SK-N-MC (cell line): Measurements from ENCODE around the gene EDARADD.
A peak's percentile ranks its signal among the peaks of the same experiment; 100 is the strongest.

ENCODE experiments used
- DNase-seq: peaks from one replicate; pipeline ENCODE4 v3.0.0-alpha.2; 2011; ENCODE audit warnings: low read depth, low spot score
- H3K27ac ChIP-seq: fragments of 200-600 bp; sonication (generic); 2 replicates; pipeline ENCODE4 v1.5.1; 2016; ENCODE audit warnings: mixed run types
- H3K36me3 ChIP-seq: fragments of 200-600 bp; sonication (generic); 2 replicates; pipeline ENCODE4 v1.6.1; 2017; ENCODE audit warnings: antibody characterized with exemption, low read length, mixed read lengths; ENCODE audit not compliant: insufficient read depth
- H3K4me3 ChIP-seq: fragments of 200-600 bp; sonication (generic); 2 replicates; pipeline ENCODE4 v1.5.1; 2016
- H3K9ac ChIP-seq: fragments of 200-600 bp; sonication (generic); 2 replicates; pipeline ENCODE4 v1.8.0; 2017; ENCODE audit warnings: mixed run types, mixed read lengths; ENCODE audit not compliant: insufficient read length
- H3K9me3 ChIP-seq: fragments of 200-600 bp; sonication (generic); 2 replicates; pipeline ENCODE4 v1.6.1; 2017; ENCODE audit warnings: low read depth, mild to moderate bottlenecking, antibody characterized with exemption, low read length, moderate library complexity, mixed read lengths
- EZH2 ChIP-seq: fragments of 200-600 bp; sonication (generic); IDR thresholded peaks from one replicate; pipeline ENCODE4 v1.6.1; 2017; ENCODE audit warnings: antibody characterized with exemption
- FOXP2 ChIP-seq: optimal IDR thresholded peaks from 2 replicates; pipeline ENCODE3; 2011; ENCODE audit warnings: mild to moderate bottlenecking, moderate library complexity; ENCODE audit not compliant: insufficient read depth; ENCODE audit errors: extremely low read length, control extremely low read depth
- POLR2AphosphoS5 ChIP-seq: IDR thresholded peaks from 2 replicates; pipeline ENCODE4 v1.6.1; 2012; ENCODE audit warnings: mild to moderate bottlenecking, low read depth, low read length, borderline replicate concordance

Gene EDARADD

GRCh38 chr1:236524142-236524894 lies 130.2 kb downstream of the EDARADD start:
- DNase-seq: peak; percentile 64
- Histone ChIP-seq H3K9ac (peak overlapping the region; percentile 27), H3K9me3 (no peaks in the 10 kb centered on the region), H3K27ac (peak overlapping the region; percentile 67; the same call in 1 of the 2 replicates), H3K4me3 (peak overlapping the region; percentile 64), H3K36me3 (no peaks in the 10 kb centered on the region)
- TF ChIP-seq POLR2AphosphoS5 (peak; percentile 49; the same call in 1 of the 2 replicates), FOXP2 (no peak)

- H3K27ac ChIP-seq: peak overlapping the region; percentile 67; the same call in 1 of the 2 replicates
- peak overlapping the region; percentile 27 for H3K9ac ChIP-seq
- H3K9me3 ChIP-seq: no peaks in the 10 kb centered on the region
- TF ChIP-seq EZH2: no peak
- TF ChIP-seq FOXP2: no peak
- no peaks in the 10 kb centered on the region for H3K36me3 ChIP-seq
- peak overlapping the region; percentile 64 for H3K4me3 ChIP-seq
- no peak for DNase-seq
Measured at GRCh38 chr1:236524895-236525184, 130.8 kb downstream of the EDARADD start.

GRCh38 chr1:236526079-236526478 lies 132.0 kb downstream of the EDARADD start:
- Histone ChIP-seq H3K4me3 (no peak overlapping the region), H3K36me3 (no peaks in the 10 kb centered on the region), H3K27ac (peak overlapping the region; percentile 71), H3K9me3 (no peaks in the 10 kb centered on the region), H3K9ac (no peak overlapping the region)
- no peak for DNase-seq
- TF ChIP-seq POLR2AphosphoS5 (no peak), FOXP2 (no peak), EZH2 (no peak)

- DNase-seq: no peak
- Histone ChIP-seq H3K9ac (no peak overlapping the region), H3K27ac (peak overlapping the region; percentile 74), H3K9me3 (no peaks in the 10 kb centered on the region), H3K4me3 (no peak overlapping the region), H3K36me3 (no peaks in the 10 kb centered on the region)
- TF ChIP-seq POLR2AphosphoS5: no peak
- TF ChIP-seq FOXP2: no peak
- TF ChIP-seq EZH2: no peak
Measured at GRCh38 chr1:236530286-236530685, 136.2 kb downstream of the EDARADD start.

GRCh38 chr1:236530959-236531358 lies 136.9 kb downstream of the EDARADD start:
- DNase-seq: no peak
- Histone ChIP-seq H3K4me3 (peak overlapping the region; percentile 13), H3K36me3 (no peaks in the 10 kb centered on the region), H3K9ac (no peak overlapping the region), H3K27ac (peak overlapping the region; percentile 74), H3K9me3 (no peaks in the 10 kb centered on the region)
- TF ChIP-seq FOXP2 (no peak), EZH2 (no peak), POLR2AphosphoS5 (no peak)

GRCh38 chr1:236532850-236533249 lies 138.8 kb downstream of the EDARADD start:
- TF ChIP-seq FOXP2 (no peak), POLR2AphosphoS5 (no peak), EZH2 (no peak)
- no peaks in the 10 kb centered on the region for H3K9me3 ChIP-seq
- H3K4me3 ChIP-seq: no peak overlapping the region
- no peak for DNase-seq
- no peaks in the 10 kb centered on the region for H3K36me3 ChIP-seq
- no peak overlapping the region for H3K9ac ChIP-seq
- no peak overlapping the region for H3K27ac ChIP-seq

- no peaks in the 10 kb centered on the region for H3K36me3 ChIP-seq
- DNase-seq: no peak
- H3K9me3 ChIP-seq: no peaks in the 10 kb centered on the region
- H3K4me3 ChIP-seq: no peak overlapping the region
- H3K27ac ChIP-seq: peak overlapping the region; percentile 33
- TF ChIP-seq POLR2AphosphoS5 (no peak), FOXP2 (no peak), EZH2 (no peak)
- no peak overlapping the region for H3K9ac ChIP-seq
Measured at GRCh38 chr1:236534151-236534651, 140.1 kb downstream of the EDARADD start.
